Activated CD4-positive, alpha-beta T cell treated with anti-CD3 and anti-CD28 coated beads, Interleukin-2, amount 50 U/mL, for 4 hours (primary cell): ENCODE results near the gene SSBP4.
"Not testable (repeated sequence)": the region's sequence is repeated elsewhere in the genome, so short reads cannot be mapped to it uniquely, and the experiment has no call there.

ENCODE experiments used
- DNase-seq, 2 experiments: peaks; one replicate each; pipeline ENCODE4 v3.0.0-alpha.2; 2020

Gene SSBP4

DNA sequence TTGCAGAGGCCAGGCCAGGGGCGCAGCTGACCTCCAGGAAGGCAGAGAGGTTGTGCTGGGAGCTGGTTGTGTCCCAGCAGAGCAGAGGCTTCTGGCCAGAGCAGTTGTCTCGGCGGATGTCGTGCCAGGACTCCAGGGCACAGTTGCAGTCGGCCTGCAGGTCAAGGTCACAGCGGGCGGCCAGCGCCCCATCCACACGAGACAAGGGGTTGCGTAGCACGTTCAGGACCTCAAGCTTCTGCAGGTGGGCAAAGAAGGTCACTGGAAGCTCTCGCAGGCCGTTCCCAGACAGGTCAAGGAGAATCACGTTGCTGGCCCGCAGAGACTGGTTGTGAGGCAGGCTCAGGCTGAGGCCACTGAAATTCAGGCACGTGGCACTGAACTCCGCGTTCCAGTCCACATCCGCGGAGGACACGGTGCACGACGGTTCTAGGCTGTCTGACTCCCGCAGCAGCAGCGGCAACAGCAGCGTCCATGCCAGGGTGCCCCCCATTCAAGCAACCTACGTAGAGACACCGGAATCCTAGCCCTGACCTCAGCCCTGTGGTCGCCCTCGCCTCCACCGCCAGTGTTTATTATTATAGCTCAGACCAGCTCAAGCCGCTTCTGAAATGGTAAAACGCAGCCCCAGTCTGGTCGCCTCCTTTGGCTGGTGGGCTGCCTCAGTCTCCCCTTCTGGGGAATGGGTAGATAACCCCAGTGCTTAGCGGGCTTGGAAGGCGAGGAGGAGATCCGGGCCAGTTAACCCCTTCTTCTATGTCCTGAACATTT, 22.5 kb upstream of the SSBP4 start:
- DNase-seq = no peak

DNA sequence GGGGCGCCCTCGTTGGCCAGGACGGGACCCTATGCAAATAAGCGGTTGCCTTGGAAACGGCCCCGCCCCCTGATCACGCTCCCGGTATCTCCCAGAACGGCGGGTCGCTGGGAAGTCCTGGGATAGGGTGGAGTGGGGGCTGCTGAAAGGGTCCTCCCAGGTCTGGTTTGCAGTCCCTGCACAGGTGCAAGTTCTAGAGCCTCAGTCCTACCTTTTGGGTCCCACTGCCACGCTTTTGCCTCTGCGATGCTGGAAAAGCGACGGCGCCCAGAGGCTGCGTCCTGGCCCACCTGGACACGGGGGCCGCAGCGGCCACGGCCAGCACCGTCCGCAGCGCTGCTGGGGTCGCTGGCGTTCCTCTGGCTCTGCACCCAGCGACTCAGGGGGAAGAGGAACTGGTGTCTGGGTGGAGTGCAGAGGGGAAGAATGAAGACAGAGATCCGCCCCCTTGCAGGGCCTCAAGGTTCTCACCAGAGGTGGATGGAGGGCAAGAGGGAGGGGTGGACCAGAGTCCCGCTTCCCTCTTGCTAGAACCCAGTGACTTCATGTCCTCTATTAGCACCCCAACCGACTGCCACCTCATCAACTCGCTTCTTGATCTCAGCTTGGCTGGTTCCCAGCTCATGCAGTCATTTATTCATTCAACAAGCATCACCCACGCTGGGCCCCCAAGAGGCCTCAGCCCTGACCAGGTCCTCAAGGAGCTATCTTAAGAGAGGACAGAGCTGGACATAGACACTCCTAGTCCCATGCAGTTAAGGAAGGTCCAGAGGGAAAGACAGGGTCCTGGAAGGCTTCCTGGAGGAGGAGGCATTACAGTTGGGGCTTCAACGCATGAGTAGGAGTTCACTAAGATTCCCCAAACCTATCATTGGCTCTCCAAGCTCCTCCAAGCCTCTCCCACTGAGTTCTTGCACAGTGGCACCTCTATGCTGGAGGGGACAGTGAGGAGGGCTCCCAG, 21.7 kb upstream of the SSBP4 start, which contains the start of gene LRRC25:
LRRC25 (minus strand) TSS at position 381 of the 961 bp plus-strand sequence. CDS start 659 bp downstream, outside the sequence.
- no peak for DNase-seq

DNA sequence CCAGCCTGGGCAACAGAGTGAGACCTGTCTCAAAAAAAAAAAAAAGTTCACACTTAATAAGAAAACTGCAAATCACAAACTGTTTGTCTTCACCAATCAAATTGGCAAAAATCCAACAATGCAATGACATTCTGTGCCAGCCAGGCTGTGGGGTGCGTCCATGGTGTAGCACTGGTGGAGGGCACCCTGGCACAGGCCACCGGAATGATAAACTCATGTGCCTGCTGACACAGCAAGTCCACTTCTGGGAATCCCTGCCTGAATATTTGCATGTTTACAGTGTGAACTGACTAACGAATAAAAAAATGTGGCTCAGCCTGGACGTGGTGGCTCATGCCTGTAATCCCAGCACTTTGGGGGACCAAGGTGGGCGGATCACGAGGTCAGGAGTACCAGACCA, 20.2 kb upstream of the SSBP4 start:
- no peak for DNase-seq

DNA sequence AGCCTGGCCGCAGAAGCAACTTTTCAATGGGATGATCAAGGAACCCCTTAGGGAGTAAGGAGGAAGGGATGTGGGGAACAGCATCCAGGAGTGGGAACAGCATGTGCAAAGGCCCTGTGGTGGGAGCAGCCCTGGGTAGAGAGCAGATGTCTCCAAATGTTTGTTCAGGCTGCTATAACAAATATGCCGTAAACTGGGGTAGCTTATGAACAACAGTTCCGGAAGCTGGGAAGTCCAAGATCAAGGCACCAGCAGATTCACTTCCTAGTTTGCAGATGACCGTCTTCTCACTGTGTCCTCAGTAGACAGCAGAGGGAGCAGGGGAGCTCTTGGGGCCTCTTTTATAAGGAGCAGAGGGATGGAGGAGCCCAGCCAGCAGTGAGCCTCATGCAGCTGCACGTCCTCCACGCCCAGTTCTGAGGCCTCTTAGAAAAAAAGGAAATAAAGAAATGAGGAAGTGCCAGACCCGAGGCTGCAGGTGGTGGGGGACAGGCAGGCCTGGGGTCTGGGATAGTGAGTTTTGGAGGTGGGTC, 17.6 kb upstream of the SSBP4 start:
- no peak for DNase-seq

DNA sequence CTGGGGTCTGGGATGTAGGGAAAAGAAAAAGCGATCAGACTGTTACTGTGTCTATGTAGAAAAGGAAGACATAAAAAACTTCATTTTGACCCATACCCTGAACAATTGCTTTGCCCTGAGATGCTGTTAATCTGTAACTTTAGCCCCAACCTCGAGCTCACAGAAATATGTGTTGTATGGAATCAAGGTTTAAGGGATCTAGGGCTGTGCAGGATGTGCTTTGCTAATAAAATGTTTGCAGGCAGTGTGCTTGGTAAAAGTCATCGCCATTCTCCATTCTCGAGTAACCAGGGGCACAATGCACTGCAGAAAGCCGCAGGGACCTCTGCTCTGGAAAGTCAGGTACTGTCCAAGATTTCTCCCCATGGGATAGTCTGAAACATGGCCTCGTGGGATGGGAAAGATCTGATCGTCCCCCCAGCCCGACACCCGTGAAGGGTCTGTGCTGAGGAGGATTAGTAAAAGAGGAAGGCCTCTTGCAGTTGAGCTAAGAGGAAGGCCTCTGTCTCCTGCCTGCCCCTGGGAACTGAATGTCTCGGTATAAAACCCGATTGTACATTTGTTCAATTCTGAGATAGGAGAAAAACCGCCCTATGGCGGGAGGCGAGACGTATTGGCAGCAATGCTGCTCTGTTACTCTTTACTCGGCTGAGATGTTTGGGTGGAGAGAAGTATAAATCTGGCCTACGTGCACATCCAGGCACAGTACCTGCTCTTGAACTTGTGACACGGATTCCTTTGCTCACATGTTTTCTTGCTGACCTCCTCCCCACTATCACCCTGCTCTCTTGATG, 16.5 kb upstream of the SSBP4 start:
- not testable (repeated sequence) for DNase-seq

DNA sequence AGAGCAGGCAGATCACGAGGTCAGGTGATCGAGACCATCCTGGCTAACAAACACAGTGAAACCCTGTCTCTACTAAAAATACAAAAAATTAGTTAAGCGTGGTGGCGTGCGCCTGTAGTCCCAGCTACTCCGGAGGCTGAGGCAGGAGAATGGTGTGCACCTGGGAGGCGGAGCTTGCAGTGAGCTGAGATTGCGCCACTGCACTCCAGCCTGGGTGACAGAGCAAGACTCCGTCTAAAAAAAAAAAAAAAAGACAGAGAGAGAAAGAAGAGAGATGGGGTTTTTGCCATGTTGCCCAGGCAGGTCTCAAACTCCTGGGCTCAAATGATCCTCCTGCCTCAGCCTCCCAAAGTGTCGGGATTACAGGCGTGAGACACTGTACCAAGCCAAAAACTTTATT, 13.4 kb upstream of the SSBP4 start:
- DNase-seq = not testable (repeated sequence)

DNA sequence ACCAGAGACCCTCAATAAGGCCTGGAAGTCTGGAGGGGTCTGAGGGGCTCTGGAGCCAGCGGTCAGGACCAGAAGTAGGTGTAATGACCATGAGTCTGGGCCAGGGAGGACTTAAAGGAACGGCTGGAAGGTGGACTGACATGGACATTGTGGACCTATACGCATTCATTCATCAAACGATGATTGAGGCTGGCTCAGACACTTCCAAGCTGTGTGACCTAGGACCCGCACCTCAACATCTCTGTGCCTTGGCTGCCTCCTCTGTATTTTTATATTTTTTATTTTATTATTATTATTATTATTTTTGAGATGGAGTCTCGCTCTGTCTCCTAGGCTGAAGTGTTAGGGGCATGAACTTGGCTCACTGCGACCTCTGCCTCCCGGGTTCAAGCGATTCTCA, 12.4 kb upstream of the SSBP4 start:
- DNase-seq = no peak

DNA sequence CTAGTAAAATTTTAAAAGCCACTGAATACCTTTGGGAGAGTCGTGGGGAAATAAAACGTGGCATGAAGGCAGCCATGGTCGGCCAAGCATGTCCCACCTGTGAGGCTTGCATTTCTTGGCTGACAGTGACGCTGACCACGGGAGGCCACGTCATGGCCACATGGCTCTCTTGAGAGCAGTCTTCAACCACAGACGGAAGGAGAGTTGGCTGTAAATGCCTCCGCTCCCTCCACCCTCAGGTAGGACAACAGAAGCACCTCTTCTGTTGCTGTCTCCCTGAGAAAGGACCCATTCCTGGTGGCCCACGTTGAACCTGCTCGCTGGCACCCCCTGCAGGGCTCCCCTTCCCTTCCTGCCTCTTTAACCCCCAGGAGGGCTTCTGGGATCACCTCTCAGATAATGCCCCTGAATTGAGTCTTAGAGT, 11.1 kb upstream of the SSBP4 start:
- no peak for DNase-seq

DNA sequence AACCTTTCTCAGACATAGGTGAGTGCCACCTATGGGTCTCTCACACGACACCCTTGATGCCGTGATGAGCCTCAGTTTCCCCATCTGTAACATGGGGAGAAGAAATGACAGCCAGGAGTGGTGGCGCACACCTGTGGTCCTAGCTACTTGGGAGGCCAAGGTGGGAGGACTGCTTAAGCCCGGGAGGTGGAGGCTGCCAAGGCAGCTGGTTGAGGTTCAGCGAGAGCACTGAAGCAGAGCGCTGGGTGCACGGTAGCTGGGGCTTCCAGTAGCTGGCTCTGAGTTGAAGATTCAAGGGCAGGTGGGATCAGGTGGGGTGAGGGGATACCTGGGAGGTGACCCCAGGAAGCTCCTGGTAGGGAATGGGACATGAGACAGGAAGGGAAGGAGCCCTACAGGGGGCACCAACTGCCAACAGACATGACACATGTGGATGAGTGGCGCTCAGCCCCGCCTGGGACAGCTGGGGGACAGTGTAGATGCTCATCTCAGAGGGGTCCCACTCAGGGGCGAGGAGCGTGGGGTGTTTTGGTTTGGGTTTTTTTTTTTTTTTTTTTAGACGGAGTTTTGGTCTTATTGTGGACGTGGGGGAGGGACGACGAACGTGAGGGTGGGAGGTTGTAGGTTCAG, 6.5 kb upstream of the SSBP4 start:
- no peak for DNase-seq

DNA sequence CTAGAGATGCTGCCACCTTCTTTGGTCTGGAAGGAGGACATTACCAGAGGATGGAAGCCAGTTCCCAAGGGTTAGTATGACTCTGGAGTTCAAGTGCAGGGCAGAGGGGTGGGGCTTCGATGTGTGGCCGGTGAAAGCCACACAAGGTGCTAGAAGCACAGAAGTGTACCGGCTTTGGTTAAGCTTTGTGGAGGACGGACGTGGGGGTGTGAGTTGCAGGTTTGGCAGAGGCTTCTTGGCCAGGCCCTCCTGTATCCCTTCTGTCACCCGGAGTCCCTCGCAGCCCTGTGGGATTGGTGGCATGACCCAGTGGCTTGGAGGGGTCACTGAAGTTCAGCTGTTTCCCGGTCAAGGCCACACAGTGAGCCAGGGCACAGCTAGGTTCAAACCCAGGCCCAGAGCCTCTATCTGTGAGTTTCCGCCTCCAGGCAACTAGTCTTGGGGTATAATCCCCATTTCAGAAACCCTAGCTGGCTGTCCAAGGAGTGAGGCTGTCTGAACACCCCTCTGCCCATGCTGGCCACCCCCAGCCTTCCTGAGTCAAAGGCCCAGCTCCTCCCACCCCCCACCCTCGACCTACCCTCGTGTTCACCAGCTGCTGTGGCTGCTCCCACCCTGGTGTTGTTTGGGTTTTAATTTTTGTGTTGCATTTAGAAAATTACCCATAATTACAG, 4.6 kb upstream of the SSBP4 start:
- no peak for DNase-seq

DNA sequence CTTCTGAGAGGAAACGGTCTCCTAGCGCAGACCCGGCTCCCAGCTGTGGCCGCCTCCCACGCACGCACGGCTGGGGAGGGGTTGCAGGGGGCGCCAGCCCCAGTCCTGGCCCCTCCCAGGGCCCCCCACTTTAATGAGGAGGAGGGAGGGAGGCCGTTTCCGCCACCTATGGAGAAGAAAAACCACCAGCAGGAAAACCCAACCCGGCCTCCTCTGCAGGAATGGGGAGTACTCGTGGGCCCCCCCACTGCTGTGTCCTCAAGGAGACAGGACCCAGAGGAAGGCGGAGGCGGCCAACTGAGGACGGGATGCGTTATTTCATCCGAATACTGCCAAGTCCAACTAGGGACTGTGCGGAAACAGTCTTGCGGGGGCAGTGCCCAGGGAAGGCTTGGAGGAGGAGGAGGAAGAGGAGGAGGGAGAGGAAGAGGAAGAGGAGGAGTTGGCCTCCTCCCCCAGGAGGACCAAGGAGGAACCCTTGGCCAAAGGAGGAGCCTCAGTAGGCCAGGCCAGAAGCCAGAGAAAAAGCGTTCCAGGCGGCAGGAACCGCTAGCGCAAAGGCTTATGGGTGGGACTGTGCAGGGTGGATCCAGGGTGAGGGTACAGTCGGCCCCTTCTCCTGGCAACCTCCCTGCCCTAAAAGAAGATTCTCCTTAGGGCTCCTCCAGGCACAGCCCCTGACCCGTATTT, 3.9 kb upstream of the SSBP4 start:
- DNase-seq = no peak

DNA sequence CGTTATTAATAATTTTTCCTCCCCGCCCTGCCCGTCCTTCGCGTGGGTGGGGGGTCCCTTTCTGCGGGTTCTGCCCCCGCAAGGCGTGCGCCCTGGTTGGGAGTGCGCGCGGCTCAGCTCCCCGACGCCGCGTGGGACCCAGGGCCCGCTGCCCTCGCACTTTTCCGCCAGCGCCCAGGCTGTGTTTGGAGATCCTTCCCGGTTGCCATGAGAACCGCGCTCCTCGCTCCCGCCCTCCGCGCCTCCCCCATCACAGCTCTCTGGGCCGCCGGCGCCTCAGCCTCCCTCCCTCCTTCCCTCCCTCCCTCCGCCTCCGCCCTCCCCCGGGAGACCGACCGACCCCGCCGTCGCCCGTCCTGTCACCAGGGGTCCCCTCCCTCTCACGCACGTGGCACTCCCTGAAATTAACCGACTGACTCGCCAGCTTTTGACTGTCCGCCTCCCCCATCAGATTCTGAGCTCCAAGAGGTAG, 2.4 kb upstream of the SSBP4 start:
- peak; percentile 45 to 54 for DNase-seq

DNA sequence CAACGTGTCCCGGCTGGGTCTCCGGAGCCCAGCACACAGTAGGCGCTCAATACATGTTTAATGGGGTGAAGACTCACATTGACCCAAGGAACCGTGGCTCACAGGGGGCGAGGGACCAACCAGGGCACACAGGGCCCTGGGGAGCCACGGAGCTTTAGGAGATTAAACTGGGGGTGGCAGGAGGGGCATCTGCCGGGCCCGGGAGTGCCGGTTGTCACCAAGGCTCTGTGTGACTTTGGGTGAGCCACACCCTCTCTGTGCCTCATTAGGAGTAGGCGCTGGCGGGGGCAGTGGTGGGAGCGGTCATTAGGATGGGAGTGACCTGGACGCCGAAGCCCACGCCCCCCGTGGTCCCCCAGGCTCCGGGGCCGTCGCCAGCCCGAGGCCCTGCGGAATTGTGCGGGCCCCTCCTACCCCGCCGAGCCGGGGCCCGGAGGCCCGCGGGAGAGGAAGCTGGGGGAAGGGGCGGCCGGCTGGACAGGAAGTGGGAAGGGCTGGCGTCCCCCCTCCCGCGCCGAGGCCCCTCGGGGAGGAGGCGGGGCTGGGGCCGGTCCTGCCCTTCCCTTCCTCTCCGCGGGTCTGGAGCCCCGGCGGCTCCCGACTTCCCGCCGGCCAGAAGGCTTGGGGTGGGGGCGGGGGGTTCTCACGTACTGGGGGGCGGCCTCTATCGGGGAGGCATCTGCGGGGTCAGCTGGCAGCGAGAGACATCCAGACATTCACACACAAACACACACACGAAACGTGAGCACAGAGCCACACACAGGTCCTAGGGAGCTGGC, 1.8 kb upstream of the SSBP4 start:
- DNase-seq = no peak

DNA sequence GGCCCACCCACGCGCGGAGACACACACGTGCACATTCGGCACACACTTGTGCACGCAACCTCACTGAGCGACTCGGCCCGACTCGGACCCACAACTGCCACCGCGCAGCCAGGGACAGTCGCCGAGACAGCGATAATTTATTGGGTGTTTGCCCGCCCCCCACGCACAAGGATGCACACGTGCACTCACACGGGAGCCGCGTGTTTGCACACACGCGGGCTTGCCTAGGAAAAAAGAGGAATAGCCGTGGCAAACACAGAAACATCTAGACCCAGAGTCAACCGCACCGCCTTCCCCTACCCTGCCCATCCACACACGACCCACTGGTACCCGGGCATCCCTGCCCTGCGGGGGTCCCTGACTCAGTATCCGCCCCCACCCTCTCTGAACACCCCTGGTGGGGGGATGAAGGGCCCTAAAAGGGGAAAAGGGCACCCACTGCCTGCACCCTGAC, 1.1 kb upstream of the SSBP4 start:
- no peak for DNase-seq

DNA sequence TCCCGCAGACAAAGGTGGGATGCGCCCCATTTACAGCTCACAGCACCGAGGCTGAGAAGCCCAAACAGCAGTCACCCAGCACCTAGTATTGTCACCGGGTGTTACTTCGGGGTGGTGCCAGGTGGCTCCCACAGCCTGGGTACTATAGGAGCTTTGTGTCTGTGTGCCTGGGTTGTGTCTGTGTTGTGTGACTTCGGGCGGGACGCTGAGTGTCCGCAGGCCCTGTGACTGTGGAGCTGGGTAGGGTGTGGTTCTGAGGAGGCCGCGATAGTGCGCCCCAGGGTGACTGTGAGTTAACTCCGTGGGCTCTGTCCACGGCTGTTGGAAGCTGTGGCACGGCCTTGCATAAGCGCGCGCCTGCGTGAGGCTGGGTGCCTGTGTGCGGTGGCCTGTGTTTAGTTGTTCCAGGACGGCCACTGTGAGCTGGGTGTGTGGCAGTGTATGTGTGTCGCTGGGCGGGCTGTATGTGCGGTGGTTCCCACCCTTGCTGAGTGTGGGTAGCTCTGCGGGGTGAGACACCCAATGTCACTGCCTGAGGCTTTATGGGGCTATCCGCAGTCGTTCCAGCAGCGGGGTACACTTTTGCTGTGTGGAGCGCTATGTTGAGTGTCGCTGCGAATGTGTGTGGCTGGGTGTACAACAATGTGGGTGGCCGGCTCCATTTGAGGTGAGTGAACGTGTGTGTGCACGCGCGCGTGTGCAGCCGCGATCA, 559 bp upstream of the SSBP4 start:
- no peak for DNase-seq

DNA sequence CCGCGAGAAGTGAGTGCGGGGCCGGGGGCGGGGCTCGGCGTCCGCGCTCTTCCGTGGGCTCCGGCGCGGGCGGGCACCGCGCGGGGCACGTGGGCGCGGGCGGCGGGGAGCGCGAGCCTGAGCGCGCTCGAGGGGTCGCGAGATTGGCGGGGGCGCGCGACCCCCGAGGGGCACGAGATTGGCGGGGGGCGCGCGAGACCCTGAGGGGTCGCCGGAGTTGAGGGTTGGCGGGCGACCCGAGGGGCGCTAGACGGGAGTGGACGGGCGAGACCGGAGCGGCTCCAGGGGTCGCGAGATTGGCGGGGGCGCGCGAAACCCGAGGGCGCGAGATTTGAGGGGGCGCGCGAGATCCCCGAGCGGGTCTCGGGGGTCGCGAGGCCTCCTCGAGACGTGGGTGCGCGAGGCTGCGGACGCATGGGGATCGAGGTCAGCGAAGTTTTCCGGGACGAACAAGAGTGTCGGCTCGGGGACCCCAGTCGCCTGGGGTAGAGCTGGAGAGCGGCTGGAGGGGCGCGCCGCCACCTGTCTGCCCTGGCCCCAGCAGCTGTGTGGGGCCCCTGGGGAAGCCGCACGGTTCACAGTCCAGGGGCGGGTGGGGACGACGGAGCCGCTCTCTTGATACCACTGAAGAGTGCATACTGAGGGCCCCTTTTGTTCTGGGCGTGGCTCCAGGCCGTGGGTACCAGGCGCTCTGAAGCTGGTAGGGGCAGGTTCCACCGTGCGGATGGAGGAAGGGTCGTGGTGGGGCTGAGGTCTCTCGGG, 682 bp downstream of the SSBP4 start:
- DNase-seq = peak in 1 of 2 experiments; percentile 41

DNA sequence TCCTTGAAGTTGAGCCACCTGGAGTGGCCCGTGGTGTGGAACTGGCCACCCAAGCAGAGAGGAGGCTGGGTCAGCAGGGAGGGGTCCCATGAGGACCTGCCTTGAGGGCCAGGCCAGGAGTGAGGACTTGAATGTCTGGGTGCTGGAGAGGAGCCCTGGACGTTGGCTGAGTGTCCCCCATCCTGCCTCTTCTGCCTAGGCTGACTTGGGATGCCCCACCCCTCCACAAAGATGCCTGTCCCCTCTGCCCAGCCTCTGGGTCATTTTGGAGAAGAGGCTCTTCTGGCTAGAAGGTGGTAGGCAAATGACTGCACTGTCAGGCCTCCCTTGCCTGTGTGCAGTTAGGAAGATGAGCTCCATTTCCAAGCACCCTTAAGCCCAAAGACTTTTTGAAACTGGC, 1.7 kb downstream of the SSBP4 start:
- DNase-seq = no peak

DNA sequence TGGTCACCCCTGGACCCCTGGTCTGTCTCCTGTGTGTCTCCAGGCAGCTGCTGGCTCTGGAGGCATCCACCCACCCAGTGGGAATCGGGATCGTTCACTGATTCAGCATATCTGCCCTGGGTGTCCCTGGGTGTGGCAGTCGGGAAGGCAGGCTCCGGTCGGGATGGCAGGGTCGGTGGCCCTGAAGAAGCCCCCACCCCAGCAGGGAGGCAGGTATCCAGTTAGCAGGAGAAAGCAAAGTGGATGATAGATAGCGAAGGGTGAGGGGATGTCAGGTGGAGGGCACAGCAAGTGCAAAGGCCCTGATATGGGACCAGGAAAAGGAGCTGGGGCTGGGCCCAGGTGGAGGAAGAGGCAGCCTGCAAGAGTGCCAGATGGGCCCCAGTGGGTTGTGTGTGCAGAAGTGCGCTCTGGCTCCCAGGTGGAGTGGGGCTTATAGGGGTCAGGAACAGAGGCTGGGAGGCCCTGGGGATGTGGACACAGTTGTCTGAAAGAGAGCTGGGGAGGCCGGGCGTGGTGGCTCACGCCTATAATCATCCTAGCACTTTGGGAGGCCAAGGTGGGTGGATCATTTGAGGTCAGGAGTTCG, 2.3 kb downstream of the SSBP4 start:
- DNase-seq = no peak
